Inflammatory macrophage (primary cell): ENCODE data around the gene CNPY2.
"Not testable (repeated sequence)": the region's sequence is repeated elsewhere in the genome, so short reads cannot be mapped to it uniquely, and the experiment has no call there.

Experiments used
- DNase-seq, 2 donors: peaks; one replicate each; pipeline ENCODE4 v3.0.0-alpha.2; 2020 to 2022

Gene CNPY2

DNA sequence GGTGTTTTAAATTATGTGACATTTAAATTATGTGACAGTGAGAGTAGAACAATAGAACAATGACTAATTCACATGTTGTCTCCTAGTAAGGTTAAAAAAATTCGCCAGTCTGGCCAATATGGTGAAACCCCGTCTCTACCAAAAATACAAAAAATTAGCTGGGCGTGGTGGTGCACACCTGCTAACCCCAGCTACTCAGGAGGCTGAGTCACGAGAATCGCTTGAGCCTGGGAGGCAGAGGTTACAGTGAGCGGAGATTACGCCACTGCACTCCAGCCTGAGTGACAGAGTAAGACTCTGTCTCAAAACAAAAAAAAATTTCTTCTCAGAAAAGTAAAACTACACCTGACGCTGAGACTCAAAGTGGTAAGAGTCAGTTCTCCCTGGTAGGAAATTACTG lies 18.4 kb downstream of the CNPY2 start:
- no peak for DNase-seq

DNA sequence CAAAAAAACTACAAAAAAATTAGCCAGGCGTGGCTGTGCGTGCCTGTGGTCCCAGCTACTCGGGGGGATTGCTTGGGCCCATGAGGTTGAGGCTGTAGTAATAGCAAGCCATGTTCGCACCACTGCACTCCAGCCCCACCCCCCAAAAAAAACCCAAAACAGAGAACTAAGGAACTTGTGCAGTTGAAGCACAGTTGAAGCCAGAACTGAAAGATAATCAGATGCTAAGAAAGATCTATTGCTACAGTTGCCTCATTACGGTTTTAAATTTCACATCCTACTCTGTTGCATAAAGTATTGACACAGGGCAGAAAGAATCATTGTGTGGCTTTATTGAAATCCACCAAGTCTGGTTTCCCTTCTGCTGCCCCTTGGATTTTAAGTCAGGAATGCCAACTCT lies 19.5 kb downstream of the CNPY2 start:
- peak; percentile 21 to 70 for DNase-seq

DNA sequence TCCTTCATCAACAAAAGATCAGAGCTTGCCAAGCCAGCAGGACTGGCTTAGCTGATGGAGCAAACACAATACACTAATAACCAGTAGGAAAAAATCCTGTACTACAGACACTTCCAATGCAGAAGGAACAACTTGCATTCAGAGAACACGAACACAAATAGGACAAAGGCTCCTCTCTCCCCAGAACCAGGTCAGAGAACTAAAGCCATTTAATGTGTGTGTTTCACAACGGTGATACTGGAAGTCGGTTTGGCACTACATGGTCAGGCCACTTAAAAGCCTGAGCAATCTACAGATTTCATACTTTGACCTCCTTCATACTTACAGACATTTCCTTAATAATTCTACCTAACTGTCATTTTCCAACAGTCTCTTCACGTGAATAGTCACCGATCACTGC lies 22.0 kb downstream of the CNPY2 start:
- DNase-seq: no peak

- DNase-seq: peak; percentile 60 to 71
These were observed 26.9 kb downstream of the CNPY2 start for GRCh38 chr12:56288705-56289387.

DNA sequence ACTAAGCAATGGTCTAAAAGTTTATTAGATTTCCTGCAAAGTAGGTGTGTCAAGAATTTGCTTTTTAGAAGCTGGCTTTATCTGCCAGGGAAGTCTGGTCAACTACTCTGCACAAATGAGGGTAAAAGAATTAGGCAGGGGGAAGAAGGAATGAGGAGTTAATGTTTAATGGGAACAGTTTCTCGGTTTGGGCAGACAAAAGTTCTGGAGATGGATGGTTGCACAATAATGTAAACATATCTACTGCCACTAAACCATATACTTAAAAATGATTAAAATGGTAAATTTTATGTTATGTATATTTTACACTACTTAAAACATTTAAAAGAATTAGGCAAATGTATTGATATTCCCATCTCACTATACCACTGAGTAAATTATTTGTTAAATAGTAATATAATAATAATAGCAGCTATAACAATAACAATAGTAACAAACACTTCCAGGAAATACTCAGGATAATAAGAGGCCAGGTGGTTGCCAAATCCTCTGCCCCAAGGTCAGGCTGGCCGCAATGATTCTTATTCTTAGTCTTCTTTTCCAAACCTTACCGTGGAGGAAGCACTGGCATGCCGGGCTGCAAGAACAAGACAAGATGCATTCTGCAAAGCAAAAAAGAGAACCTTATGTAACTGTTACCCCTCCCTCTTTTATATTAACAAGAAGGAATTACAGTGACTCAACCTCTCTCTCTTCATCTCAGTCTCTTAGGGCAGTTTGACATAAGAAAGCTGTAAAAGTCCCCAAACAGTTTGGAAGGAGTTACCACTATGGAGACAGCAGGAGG lies 29.6 kb downstream of the CNPY2 start:
- DNase-seq: no peak

- DNase-seq: not testable (repeated sequence)
These were observed 31.5 kb downstream of the CNPY2 start for GRCh38 chr12:56284263-56284662.

GRCh38 chr12:56282579-56282978 lies 33.2 kb downstream of the CNPY2 start:
- DNase-seq: no peak

- no peak for DNase-seq
These were observed 33.8 kb downstream of the CNPY2 start for GRCh38 chr12:56282030-56282429.

- DNase-seq: peak in 1 of 2 donors; percentile 10
These were observed 34.9 kb downstream of the CNPY2 start for GRCh38 chr12:56280849-56281248.

GRCh38 chr12:56278905-56279304 lies 36.9 kb downstream of the CNPY2 start:
- no peak for DNase-seq

DNA sequence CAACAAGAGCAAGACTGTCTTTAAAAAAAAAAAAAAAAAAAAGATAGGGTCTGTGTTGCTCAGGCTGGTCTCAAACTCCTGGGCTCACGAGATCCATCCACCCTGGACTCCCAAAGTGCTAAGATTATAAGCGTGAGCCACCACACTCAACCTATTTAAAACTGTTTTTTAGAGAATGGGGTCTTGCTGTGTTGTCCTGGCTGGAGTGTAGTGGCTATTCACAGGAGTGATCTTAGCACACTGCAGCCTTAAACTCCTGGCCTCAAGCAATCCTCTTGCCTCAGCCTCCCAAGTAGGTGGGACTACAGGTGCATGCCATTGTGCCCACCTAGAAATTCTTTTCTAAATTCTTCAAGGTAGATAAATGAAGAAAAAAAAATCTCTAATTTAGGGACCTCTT lies 41.5 kb downstream of the CNPY2 start:
- DNase-seq: no peak

DNA sequence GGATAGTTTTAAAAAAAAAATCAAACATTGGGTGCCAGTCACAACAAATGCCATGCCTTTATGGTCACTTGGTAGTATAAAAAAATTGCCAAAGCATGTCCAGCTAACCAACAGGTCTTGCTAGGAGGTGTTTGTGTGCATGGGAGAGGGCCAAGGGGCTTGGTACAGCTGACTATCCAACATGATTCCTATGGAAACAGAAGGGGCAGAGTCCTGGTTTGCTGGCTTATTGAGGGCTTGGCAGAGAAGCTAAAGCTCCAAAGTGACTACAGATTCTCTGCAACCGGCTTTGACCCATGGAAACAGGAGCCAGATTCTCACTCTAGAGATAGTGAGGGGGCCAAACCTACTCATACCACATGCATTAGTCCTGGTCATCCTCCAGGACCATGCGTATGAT lies 43.3 kb downstream of the CNPY2 start:
- DNase-seq: not testable (repeated sequence)

DNA sequence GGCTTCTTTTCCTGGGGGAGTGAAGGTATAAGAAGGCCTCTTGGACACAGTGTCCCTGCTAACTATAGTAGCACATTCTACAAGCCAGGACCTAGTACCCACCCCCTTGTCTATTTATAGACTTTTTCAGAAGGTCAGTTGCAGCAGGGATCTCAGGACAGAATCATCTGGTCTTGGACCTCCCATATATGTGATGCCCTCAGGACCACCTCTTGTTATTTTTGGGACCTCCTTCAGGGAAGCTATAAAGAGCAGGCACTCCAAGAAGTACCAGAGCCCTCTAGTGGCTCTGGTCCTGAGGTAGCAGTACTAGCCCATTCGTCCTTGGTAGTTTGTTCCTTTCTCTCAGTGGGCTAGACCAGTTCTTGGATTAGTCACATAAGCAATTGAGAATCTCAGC lies 44.8 kb downstream of the CNPY2 start:
- no peak for DNase-seq

DNA sequence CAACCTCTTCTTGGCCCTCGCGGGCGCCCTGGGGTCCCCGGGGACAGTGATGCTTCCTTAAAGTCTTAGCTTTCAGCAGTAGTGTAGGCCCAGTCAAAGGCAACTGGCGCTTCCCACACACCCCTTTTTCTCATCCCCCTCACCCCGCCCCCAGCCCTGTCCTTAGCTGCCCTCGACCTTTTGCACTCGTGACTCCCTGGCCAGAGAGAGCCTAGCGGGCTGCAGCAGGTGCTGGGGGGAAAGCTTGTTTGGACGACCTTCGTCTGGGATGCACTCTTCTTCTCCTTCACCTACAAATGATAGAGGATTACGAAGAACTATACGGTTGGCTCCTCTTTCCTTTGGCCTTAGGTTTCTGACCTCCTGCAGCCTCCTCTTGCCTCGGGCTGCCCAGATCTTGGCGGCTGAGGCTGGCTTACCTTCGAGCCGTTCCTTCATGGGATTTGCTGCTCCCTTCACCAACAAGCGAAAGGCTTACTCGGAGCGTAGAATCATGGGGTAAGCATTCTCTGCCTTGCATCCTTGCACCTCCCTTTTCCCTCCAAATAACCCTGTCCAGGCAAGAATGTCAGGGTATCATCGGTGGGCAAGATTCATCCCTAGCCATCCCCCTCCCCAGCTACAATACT lies 48.2 kb downstream of the CNPY2 start:
- no peak for DNase-seq

GRCh38 chr12:56266693-56267442 lies 48.9 kb downstream of the CNPY2 start, which contains the start of gene COQ10A:
Gene COQ10A (plus strand): TSS chr12:56266942. CDS start chr12:56267119, 177 bp downstream.
- DNase-seq: peak; percentile 68 to 74

DNA sequence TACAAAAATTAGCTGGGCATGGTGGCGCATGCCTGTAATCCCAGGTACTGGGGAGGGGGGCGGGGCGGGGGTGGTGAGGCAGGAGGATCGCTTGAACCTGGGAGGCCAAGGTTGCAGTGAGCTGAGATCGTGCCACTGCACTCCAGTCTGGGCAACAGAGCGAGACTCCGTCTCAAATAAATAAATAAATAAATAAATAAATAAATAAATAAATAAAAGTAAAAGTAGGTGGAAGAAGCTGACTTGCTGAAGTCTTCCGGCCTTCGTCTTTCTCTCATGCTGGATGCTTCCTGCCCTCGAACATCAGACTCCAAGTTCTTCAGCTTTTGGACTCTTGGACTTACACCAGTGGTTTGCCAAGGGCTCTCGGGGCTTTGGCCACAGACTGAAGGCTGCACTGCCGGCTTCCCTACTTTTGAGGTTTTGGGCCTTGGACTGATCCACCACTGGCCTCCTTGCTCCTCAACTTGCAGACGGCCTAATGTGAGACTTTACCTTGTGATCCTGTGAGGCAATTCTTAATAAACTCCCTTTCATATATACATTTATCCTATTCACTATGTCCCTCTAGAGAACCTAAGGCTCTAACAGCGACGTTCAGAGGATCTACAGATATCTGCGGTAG lies 49.6 kb downstream of the CNPY2 start:
- DNase-seq: not testable (repeated sequence)

GRCh38 chr12:56262955-56263354 lies 52.8 kb downstream of the CNPY2 start:
- DNase-seq: not testable (repeated sequence)

- DNase-seq: no peak
These were observed 54.1 kb downstream of the CNPY2 start for GRCh38 chr12:56261503-56262232.

GRCh38 chr12:56260921-56261320 lies 54.9 kb downstream of the CNPY2 start:
- no peak for DNase-seq

GRCh38 chr12:56260380-56260779 lies 55.4 kb downstream of the CNPY2 start:
- no peak for DNase-seq
